ENCODE measurements around the gene PCDHGB3.
A peak's percentile ranks its signal among the peaks of the same experiment; 100 is the strongest.
"Not testable (repeated sequence)": the region's sequence is repeated elsewhere in the genome, so short reads cannot be mapped to it uniquely, and the experiment has no call there.

PCDHGB3 gene

GRCh38 chr5:141392429-141393198 lies 22.6 kb downstream of the PCDHGB3 start, which contains the start of gene PCDHGA8:
Gene PCDHGA8, plus strand, starts transcription at chr5:141392633. Its CDS starts 181 bp downstream, at chr5:141392814.
- DNase-seq (ENCODE audit: low read depth, low spot score): no peak

GRCh38 chr5:141393267-141393666 lies 23.2 kb downstream of the PCDHGB3 start:
- DNase-seq (ENCODE audit: low read depth, low spot score): no peak

- not testable (repeated sequence) for DNase-seq (ENCODE audit: low read depth, low spot score)
Measured at GRCh38 chr5:141394401-141395187, 24.6 kb downstream of the PCDHGB3 start.

GRCh38 chr5:141397756-141398551 lies 27.9 kb downstream of the PCDHGB3 start, which contains the start of gene PCDHGB5:
Gene PCDHGB5, plus strand, starts transcription at chr5:141397947. Its CDS starts 181 bp downstream, at chr5:141398128.
- not testable (repeated sequence) for DNase-seq (ENCODE audit: low read depth, low spot score)

GRCh38 chr5:141398608-141399007 lies 28.6 kb downstream of the PCDHGB3 start:
- no peak for DNase-seq (ENCODE audit: low read depth, low spot score)

GRCh38 chr5:141399555-141400258 lies 29.7 kb downstream of the PCDHGB3 start:
- DNase-seq (ENCODE audit: low read depth, low spot score): no peak

- no peak for DNase-seq (ENCODE audit: low read depth, low spot score)
Measured at GRCh38 chr5:141402553-141403243, 32.7 kb downstream of the PCDHGB3 start, which contains the start of gene PCDHGA9. Gene PCDHGA9, plus strand, starts transcription at chr5:141402778. Its CDS starts 175 bp downstream, at chr5:141402953.

GRCh38 chr5:141403387-141403786 lies 33.3 kb downstream of the PCDHGB3 start:
- DNase-seq (ENCODE audit: low read depth, low spot score): no peak

- DNase-seq (ENCODE audit: low read depth, low spot score): not testable (repeated sequence)
Measured at GRCh38 chr5:141407790-141408505, 37.9 kb downstream of the PCDHGB3 start, which contains the start of gene PCDHGB6. Gene PCDHGB6, plus strand, starts transcription at chr5:141408021. Its CDS starts 182 bp downstream, at chr5:141408203.

GRCh38 chr5:141409598-141410306 lies 39.7 kb downstream of the PCDHGB3 start:
- DNase-seq (ENCODE audit: low read depth, low spot score): no peak

- no peak for DNase-seq (ENCODE audit: low read depth, low spot score)
Measured at GRCh38 chr5:141411575-141411974, 41.5 kb downstream of the PCDHGB3 start.

- DNase-seq (ENCODE audit: low read depth, low spot score): no peak
Measured at GRCh38 chr5:141412854-141413539, 43.0 kb downstream of the PCDHGB3 start, which contains the start of gene PCDHGA10. Gene PCDHGA10, plus strand, starts transcription at chr5:141412987. Its CDS starts 189 bp downstream, at chr5:141413176.

GRCh38 chr5:141413540-141414069 lies 43.6 kb downstream of the PCDHGB3 start:
- no peak for DNase-seq (ENCODE audit: low read depth, low spot score)

GRCh38 chr5:141414548-141415274 lies 44.7 kb downstream of the PCDHGB3 start:
- not testable (repeated sequence) for DNase-seq (ENCODE audit: low read depth, low spot score)

- DNase-seq (ENCODE audit: low read depth, low spot score): not testable (repeated sequence)
Measured at GRCh38 chr5:141415275-141415618, 45.2 kb downstream of the PCDHGB3 start.

- peak; percentile 18 for DNase-seq (ENCODE audit: low read depth, low spot score)
Measured at GRCh38 chr5:141417494-141418172, 47.6 kb downstream of the PCDHGB3 start, which contains the start of gene PCDHGB7. Gene PCDHGB7, plus strand, starts transcription at chr5:141417677. Its CDS starts 183 bp downstream, at chr5:141417860.
